Endothelial cell of umbilical vein (primary cell): Measurements from ENCODE around the gene RPL7L1.

Source experiments
- POLR2A ChIP-seq: IDR thresholded peaks from 2 replicates; pipeline ENCODE4 v1.6.1; 2012; ENCODE audit warnings: low read depth, mild to moderate bottlenecking, control low read depth, low read length
- TF ChIP-seq, protein P1 (sequence below), 2 donors: IDR thresholded peaks; 1 replicate in 1 of 2; 2 replicates in 1 of 2; pipeline ENCODE4 v1.5.1; 2011; ENCODE audit warnings: low read length in 2 of 2, mild to moderate bottlenecking in 2 of 2, moderate library complexity in 2 of 2, control low read depth in 1 of 2, inconsistent platforms in 1 of 2, low read depth in 1 of 2; ENCODE audit not compliant: insufficient read depth in 1 of 2; ENCODE audit errors: extremely low read depth in 1 of 2
- TF ChIP-seq, protein P2 (sequence below): IDR thresholded peaks from 2 replicates; pipeline ENCODE4 v1.6.1; 2011; ENCODE audit not compliant: insufficient read depth, insufficient read length

DNA sequence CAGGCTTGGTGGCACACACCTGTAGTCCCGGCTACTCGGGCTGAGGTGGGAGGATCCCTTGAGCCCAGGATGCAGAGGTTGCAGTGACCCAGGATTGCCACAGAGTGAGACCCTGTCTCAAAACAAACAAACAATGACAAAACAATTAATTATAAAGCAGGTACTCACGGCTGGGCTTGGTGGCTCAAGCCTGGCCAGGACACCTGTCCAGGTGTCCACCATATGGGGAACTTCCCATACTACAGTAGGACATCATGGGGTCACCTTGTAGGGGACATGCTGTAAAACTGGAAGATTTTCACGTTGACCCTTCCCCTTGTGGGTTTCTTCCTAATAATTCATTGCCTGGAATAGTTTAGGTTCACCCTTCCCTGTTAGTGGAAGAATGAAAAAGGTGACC is 30.7 kb upstream of the RPL7L1 start:
- TF ChIP-seq, protein P1, sequence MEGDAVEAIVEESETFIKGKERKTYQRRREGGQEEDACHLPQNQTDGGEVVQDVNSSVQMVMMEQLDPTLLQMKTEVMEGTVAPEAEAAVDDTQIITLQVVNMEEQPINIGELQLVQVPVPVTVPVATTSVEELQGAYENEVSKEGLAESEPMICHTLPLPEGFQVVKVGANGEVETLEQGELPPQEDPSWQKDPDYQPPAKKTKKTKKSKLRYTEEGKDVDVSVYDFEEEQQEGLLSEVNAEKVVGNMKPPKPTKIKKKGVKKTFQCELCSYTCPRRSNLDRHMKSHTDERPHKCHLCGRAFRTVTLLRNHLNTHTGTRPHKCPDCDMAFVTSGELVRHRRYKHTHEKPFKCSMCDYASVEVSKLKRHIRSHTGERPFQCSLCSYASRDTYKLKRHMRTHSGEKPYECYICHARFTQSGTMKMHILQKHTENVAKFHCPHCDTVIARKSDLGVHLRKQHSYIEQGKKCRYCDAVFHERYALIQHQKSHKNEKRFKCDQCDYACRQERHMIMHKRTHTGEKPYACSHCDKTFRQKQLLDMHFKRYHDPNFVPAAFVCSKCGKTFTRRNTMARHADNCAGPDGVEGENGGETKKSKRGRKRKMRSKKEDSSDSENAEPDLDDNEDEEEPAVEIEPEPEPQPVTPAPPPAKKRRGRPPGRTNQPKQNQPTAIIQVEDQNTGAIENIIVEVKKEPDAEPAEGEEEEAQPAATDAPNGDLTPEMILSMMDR (IDR thresholded peaks at IDR 0.05; ENCODE audit: extremely low read depth in 1 of 2, insufficient read depth in 1 of 2, low read depth in 1 of 2, low read length in 2 of 2), result no peak
- no peak for TF ChIP-seq POLR2A
- TF ChIP-seq, protein P2, sequence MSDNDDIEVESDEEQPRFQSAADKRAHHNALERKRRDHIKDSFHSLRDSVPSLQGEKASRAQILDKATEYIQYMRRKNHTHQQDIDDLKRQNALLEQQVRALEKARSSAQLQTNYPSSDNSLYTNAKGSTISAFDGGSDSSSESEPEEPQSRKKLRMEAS, result no peak
